Measurements from ENCODE around the gene ITPRIPL1.
"Not testable (repeated sequence)": the region's sequence is repeated elsewhere in the genome, so short reads cannot be mapped to it uniquely, and the experiment has no call there.

Gene ITPRIPL1, protein sequence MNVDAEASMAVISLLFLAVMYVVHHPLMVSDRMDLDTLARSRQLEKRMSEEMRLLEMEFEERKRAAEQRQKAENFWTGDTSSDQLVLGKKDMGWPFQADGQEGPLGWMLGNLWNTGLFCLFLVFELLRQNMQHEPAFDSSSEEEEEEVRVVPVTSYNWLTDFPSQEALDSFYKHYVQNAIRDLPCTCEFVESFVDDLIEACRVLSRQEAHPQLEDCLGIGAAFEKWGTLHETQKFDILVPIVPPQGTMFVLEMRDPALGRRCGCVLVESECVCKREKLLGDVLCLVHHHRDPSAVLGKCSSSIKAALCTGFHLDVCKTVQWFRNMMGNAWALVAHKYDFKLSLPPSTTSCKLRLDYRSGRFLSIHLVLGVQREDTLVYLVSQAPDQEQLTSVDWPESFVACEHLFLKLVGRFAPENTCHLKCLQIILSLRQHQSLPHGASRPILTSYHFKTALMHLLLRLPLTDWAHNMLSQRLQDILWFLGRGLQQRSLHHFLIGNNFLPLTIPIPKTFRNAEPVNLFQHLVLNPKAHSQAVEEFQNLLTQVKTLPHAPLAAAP

DNA sequence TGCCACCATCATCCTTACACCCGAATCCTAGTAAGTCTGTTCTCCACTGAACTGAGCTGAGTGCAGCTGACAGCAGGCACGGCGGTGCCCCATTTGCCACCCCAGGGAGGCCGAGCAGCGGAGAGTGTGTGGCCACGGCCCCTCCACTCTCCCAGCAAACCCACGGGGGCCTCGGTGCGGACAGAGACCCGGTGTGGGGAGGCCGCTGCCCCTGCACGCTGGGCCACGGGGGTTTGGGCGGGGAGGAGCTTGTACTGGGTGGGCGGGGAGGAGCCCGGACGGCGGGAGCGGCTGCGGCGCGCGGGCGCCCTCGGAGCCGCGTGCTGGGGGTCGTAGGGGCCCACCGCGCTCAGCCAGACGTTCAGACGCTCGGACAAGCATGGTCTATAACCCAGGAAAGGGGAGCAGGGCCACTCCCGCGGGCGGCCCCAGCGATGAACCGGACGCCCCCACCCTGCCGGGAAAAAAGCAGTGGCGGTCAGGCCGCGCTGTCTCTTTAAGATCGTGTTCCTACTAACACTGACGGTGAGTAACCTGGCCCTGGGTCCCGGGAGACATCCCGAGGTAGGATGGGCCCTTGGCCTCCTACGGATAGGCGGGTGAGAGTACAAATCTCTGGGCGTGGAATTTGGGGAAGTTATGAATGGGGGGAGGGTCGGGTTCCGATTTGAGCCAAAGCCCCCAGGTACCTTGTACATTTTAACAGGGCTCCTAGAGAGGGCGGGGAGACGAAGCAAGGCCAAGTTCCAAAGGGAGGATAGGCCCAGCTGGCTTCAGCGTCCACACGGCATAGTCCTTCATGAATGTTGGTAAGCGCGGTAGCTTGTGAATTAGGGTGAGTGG lies at the start of gene ITPRIPL1:
Gene ITPRIPL1 (plus strand): TSS at position 277 of the 843 bp plus-strand sequence. CDS start 523 bp downstream, at position 800.
- TF ChIP-seq, protein P1, sequence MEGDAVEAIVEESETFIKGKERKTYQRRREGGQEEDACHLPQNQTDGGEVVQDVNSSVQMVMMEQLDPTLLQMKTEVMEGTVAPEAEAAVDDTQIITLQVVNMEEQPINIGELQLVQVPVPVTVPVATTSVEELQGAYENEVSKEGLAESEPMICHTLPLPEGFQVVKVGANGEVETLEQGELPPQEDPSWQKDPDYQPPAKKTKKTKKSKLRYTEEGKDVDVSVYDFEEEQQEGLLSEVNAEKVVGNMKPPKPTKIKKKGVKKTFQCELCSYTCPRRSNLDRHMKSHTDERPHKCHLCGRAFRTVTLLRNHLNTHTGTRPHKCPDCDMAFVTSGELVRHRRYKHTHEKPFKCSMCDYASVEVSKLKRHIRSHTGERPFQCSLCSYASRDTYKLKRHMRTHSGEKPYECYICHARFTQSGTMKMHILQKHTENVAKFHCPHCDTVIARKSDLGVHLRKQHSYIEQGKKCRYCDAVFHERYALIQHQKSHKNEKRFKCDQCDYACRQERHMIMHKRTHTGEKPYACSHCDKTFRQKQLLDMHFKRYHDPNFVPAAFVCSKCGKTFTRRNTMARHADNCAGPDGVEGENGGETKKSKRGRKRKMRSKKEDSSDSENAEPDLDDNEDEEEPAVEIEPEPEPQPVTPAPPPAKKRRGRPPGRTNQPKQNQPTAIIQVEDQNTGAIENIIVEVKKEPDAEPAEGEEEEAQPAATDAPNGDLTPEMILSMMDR (conservative IDR thresholded peaks at IDR 0.05; ENCODE audit: low read depth, low read length) = no peak
- H3K4me3 ChIP-seq (ENCODE audit: low read depth, low read length) = peak within 1 kb of the TSS; percentile 63
- no peak for DNase-seq (ENCODE audit: low read depth)

DNA sequence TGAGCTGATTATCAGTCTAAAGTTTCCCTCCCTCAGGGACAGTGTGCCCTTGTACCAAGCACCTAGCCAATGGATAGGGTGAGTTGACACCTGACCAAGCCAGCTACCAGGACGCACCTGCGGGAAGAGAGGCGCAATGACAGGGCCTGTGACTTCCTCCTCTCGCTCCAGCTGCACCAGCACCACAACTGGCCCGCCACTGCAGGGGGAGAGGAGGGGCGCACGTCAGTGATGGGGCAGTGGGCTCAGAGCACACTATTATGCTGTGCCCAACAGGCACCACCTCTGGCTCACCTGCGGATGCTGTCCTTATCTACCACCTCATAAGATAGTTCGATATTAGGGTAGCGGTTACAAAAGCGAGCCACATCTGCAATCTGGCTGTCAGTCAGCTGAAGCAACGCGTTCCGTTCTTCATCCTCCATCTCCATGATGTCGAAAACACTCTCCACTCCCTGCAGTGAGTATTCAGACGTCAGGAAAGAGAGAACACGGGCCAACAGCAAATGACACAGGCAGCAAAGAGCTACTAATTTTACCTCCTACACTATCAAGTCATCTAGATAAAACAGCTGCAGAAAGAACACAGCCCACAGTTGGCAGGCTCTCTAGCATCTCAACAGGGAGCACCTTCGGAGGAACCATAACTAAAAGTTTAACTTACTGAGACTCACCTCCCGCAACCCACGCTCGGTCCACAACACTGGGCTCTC lies 48.2 kb upstream of the ITPRIPL1 start:
- TF ChIP-seq, protein P1 (conservative IDR thresholded peaks at IDR 0.05; ENCODE audit: low read depth, low read length) = no peak
- no peak overlapping the region for H3K4me3 ChIP-seq (ENCODE audit: low read depth, low read length)
- DNase-seq (ENCODE audit: low read depth) = no peak

DNA sequence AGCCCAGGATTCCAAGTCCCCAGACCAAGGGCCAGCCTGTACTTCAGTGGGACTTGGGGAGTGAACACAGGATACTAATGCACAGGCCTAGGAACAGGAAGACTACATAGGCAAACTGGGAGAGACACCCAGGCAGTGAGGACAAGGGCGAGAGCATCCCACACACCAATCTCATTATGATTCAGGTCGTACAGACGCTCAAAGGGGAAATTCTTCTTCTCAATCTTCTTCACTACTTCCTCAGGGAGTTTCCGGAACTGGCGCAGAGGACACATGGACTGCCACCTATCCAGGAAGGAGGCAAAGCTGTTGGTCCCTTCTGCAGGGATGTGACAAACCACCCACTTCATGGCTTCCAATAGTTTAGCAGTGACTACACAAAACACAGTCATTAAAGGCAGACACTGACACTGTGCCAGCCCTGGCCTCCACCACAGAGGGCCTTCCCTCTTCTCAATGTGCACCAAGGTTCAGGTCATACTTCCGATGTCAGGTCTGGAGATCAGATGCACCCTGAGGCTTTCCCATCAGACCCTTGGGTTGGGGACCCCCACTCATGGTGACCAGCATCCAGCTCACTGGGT lies 37.8 kb upstream of the ITPRIPL1 start:
- TF ChIP-seq, protein P1 (conservative IDR thresholded peaks at IDR 0.05; ENCODE audit: low read depth, low read length) = no peak
- no peak for DNase-seq (ENCODE audit: low read depth)
- H3K4me3 ChIP-seq (ENCODE audit: low read depth, low read length) = no peak overlapping the region

DNA sequence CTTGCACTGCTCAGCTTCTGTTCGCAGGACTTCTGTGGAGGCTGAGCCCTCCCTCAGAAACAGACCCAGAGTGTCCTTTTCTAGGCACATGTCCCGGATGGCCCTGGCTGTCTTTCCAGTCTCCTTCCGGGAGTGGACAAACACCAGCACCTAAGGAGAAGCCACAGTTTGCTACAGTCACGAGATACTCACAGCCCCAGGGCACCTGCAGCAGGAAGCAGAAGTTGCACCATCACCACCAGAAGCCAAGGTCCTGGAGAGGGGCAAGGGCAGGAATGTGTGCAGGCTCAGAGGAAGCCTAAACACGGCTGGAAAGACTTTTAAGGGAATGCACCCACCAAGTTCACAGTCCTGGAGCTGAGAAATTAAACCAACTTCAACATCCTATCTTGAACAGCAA lies 33.4 kb upstream of the ITPRIPL1 start:
- no peak overlapping the region for H3K4me3 ChIP-seq (ENCODE audit: low read depth, low read length)
- DNase-seq (ENCODE audit: low read depth) = no peak
- TF ChIP-seq, protein P1 (conservative IDR thresholded peaks at IDR 0.05; ENCODE audit: low read depth, low read length) = no peak

DNA sequence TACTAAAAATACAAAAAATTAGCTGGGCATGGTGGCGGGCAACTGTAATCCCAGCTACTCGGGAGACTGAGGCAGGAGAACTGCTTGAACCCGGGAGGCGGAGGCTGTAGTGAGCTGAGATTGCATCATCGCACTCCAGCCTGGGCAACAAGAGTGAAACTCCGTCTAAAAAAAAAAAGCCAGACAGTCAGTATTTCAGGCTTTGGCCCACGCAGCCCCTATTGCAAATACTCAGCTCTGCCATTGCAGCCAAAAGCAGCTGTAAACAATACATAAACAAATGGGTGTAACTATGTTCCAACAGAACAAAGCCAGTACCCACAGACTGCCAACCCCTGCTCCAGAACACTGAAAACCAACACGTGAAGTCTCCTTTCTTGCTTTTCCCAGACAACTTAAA lies 30.8 kb upstream of the ITPRIPL1 start:
- not testable (repeated sequence) for DNase-seq (ENCODE audit: low read depth); H3K4me3 ChIP-seq (ENCODE audit: low read depth, low read length)

DNA sequence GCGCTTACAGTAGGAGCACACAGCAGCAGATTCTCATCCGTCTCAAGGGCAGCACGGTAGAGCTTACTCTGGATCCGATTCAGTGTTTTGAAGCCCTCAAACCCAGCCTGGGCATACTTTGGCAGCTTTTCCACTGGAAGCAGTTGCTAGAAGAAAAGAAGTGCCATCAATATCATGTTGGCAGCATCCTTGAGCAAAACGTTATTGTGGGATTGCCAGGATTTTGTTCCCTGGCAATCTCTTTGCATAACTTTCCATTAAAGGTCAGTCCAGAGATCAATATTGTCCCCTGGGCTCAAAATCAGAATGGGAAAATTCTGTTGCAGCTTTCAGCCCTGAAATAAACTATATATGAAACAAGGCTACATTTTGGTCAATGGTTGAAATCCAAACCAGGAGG lies 28.2 kb upstream of the ITPRIPL1 start:
- no peak for DNase-seq (ENCODE audit: low read depth)
- TF ChIP-seq, protein P1 (conservative IDR thresholded peaks at IDR 0.05; ENCODE audit: low read depth, low read length) = no peak
- H3K4me3 ChIP-seq (ENCODE audit: low read depth, low read length) = no peak overlapping the region
